Liver (tissue), 9 donors: Measurements from ENCODE around the gene SELENOI. TPM values are rescaled to one million over a fixed set of nuclear protein-coding genes. Genes with fewer than 3 reads are reported as not detected.

Experiments
- DNase-seq: peaks from one replicate; pipeline ENCODE4 v3.0.0-alpha.2; 2017; ENCODE audit warnings: low spot score
- H3K27ac ChIP-seq, 2 donors: one replicate each; pipeline ENCODE4 v1.7.0; 2013; ENCODE audit warnings: inconsistent platforms in 2 of 2, low read length in 2 of 2, control low read depth in 1 of 2, low read depth in 1 of 2, mild to moderate bottlenecking in 1 of 2
- H3K27me3 ChIP-seq, 4 donors: one replicate each; pipeline versions ENCODE4 v1.6.1 to v1.7.0; 2013; ENCODE audit warnings: low read length in 3 of 4, inconsistent platforms in 1 of 4, mild to moderate bottlenecking in 1 of 4, moderate library complexity in 1 of 4; ENCODE audit not compliant: control insufficient read depth in 4 of 4, insufficient read depth in 4 of 4
- H3K36me3 ChIP-seq, 4 donors: one replicate each; pipeline versions ENCODE4 v1.6.1 to v1.7.0; 2013; ENCODE audit warnings: low read length in 3 of 4, mild to moderate bottlenecking in 3 of 4, low read depth in 1 of 4, moderate library complexity in 1 of 4; ENCODE audit not compliant: control insufficient read depth in 4 of 4, insufficient read depth in 3 of 4
- H3K4me1 ChIP-seq, 4 donors: one replicate each; pipeline versions ENCODE4 v1.6.1 to v1.7.0; 2013; ENCODE audit warnings: low read length in 3 of 4, mild to moderate bottlenecking in 3 of 4, moderate library complexity in 1 of 4; ENCODE audit not compliant: control insufficient read depth in 4 of 4, insufficient read depth in 4 of 4
- H3K4me3 ChIP-seq, 3 donors: one replicate each; pipeline versions ENCODE4 v1.6.1 to v1.7.0; 2013; ENCODE audit warnings: low read length in 3 of 3, control low read depth in 1 of 3, low read depth in 1 of 3, mild to moderate bottlenecking in 1 of 3
- H3K9ac ChIP-seq, 2 donors: one replicate each; pipeline ENCODE4 v1.7.0; 2013; ENCODE audit warnings: low read length in 2 of 2, mild to moderate bottlenecking in 2 of 2, moderate library complexity in 2 of 2, control low read depth in 1 of 2, low read depth in 1 of 2
- H3K9me3 ChIP-seq, 4 donors: one replicate each; pipeline versions ENCODE4 v1.6.1 to v1.7.0; 2013; ENCODE audit warnings: low read length in 3 of 4; ENCODE audit not compliant: control insufficient read depth in 4 of 4
- EGR1 ChIP-seq, 2 donors: IDR thresholded peaks; 2 replicates each; pipeline ENCODE4 v1.6.1; 2016 to 2018; ENCODE audit warnings: antibody characterized with exemption in 2 of 2, low read depth in 2 of 2
- FOXA1 ChIP-seq: IDR thresholded peaks from 2 replicates; pipeline ENCODE4 v1.6.1; 2016; ENCODE audit warnings: antibody characterized with exemption
- FOXA2 ChIP-seq: IDR thresholded peaks from 2 replicates; pipeline ENCODE4 v1.6.1; 2016; ENCODE audit warnings: antibody characterized with exemption
- GABPA ChIP-seq, 2 donors: IDR thresholded peaks in 1 of 2; conservative IDR thresholded peaks in 1 of 2; 2 replicates each; pipeline ENCODE4 v1.6.1; 2016; ENCODE audit warnings: antibody characterized with exemption in 2 of 2, mild to moderate bottlenecking in 1 of 2, moderate library complexity in 1 of 2
- HNF4A ChIP-seq, 2 donors: conservative IDR thresholded peaks; 2 replicates each; pipeline ENCODE4 v1.6.1; 2016; ENCODE audit warnings: antibody characterized with exemption in 2 of 2, mild to moderate bottlenecking in 2 of 2
- HNF4G ChIP-seq: IDR thresholded peaks from 2 replicates; pipeline ENCODE4 v1.6.1; 2016; ENCODE audit warnings: antibody characterized with exemption
- JUND ChIP-seq, 2 donors: IDR thresholded peaks; 2 replicates each; pipeline ENCODE4 v1.6.1; 2016; ENCODE audit warnings: antibody characterized with exemption in 2 of 2
- NR2F2 ChIP-seq: IDR thresholded peaks from 2 replicates; pipeline ENCODE4 v1.6.1; 2016; ENCODE audit warnings: antibody characterized with exemption
- RAD21 ChIP-seq, 2 donors: IDR thresholded peaks; 2 replicates each; pipeline ENCODE4 v1.6.1; 2016; ENCODE audit warnings: antibody characterized with exemption in 2 of 2, mild to moderate bottlenecking in 2 of 2
- RXRA ChIP-seq, 2 donors: IDR thresholded peaks; 2 replicates each; pipeline ENCODE4 v1.6.1; 2017 to 2018; ENCODE audit warnings: antibody characterized with exemption in 2 of 2, mild to moderate bottlenecking in 1 of 2
- SP1 ChIP-seq: IDR thresholded peaks from 2 replicates; pipeline ENCODE4 v1.6.1; 2018; ENCODE audit warnings: antibody characterized with exemption, mild to moderate bottlenecking
- TAF1 ChIP-seq: conservative IDR thresholded peaks from 2 replicates; pipeline ENCODE4 v1.6.1; 2016; ENCODE audit warnings: antibody characterized with exemption, mild to moderate bottlenecking
- YY1 ChIP-seq: IDR thresholded peaks from 2 replicates; pipeline ENCODE4 v1.6.1; 2016; ENCODE audit warnings: antibody characterized with exemption, mild to moderate bottlenecking
- WGBS: extraction: QIAGEN DNeasy Blood & Tissue Kit; methylation state at CpG from one replicate; pipeline ENCODE4 v1.1.7; 2013; 5-methylcytosine and 5-hydroxymethylcytosine counted together
- polyA plus RNA-seq, 2 donors: library from polyadenylated mRNA; stranded (reverse) in 1 of 2; unstranded in 1 of 2; fragments of 200-250 nt in 1 of 2; fragments of >200 nt in 1 of 2; fragmentation: Nextera tagmentation in 1 of 2; extraction: Ambion mirVana in 1 of 2; gene quantifications; one replicate each; pipeline versions ENCODE4 v1.2.1 to v1.2.3, GENCODE V29; 2013 to 2015
- total RNA-seq, 2 donors: library from RNA; depleted of rRNA; stranded (reverse); fragments of >200 nt; gene quantifications; one replicate each; pipeline ENCODE4 v1.2.3, GENCODE V29; 2014
- TF ChIP-seq, protein P1 (sequence below): fragments of 150-350 bp; IDR thresholded peaks from 2 replicates; pipeline ENCODE4 v1.5.1; 2017; ENCODE audit warnings: improper control_type of control experiment, low read depth, low read length; ENCODE audit not compliant: missing input control
- TF ChIP-seq, protein P2 (sequence below): IDR thresholded peaks from 2 replicates; pipeline ENCODE4 v1.6.1; 2016; ENCODE audit warnings: antibody characterized with exemption
- TF ChIP-seq, protein P3 (sequence below): IDR thresholded peaks from 2 replicates; pipeline ENCODE4 v1.6.1; 2016; ENCODE audit warnings: antibody characterized with exemption, mild to moderate bottlenecking
- TF ChIP-seq, protein P4 (sequence below): IDR thresholded peaks from 2 replicates; pipeline ENCODE4 v1.6.1; 2016; ENCODE audit warnings: antibody characterized with exemption
- TF ChIP-seq, protein P5 (sequence below): IDR thresholded peaks from 2 replicates; pipeline ENCODE4 v1.6.1; 2016; ENCODE audit warnings: antibody characterized with exemption
- donor health status: healthy.
- donor health status: healthy.
- donor health status: healthy.
- donor health status: healthy.
- donor health status: healthy.

SELENOI gene
- total and polyA plus RNA-seq, 4 donors, result 6.2 to 55.9 (median 17.5) TPM

DNA sequence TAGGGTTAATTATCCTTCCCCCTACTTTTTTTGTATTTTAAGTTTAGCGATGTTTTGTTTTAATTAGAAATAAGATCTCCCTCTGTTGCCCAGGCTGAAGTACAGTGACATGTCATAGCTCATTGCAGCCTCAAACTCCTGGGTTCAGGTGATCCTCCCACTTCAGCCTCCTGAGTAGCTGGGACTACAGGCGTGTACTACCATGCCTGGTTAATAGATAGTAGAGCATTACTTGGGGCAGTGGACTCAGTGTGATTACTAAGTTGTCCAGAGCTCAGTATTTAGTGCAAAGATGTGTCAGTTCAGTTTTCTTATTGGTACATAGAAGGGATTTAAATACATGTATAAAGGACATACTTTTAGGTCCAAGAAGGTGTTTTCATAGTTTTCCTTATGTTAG lies 10.2 kb downstream of the SELENOI start (continued):
- TF ChIP-seq, protein P1, sequence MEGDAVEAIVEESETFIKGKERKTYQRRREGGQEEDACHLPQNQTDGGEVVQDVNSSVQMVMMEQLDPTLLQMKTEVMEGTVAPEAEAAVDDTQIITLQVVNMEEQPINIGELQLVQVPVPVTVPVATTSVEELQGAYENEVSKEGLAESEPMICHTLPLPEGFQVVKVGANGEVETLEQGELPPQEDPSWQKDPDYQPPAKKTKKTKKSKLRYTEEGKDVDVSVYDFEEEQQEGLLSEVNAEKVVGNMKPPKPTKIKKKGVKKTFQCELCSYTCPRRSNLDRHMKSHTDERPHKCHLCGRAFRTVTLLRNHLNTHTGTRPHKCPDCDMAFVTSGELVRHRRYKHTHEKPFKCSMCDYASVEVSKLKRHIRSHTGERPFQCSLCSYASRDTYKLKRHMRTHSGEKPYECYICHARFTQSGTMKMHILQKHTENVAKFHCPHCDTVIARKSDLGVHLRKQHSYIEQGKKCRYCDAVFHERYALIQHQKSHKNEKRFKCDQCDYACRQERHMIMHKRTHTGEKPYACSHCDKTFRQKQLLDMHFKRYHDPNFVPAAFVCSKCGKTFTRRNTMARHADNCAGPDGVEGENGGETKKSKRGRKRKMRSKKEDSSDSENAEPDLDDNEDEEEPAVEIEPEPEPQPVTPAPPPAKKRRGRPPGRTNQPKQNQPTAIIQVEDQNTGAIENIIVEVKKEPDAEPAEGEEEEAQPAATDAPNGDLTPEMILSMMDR, result no peak
- no peak for TF ChIP-seq NR2F2
- no peak for TF ChIP-seq EGR1 (IDR thresholded peaks at IDR 0.05; ENCODE audit: low read depth in 2 of 2)
- TF ChIP-seq RAD21 (IDR thresholded peaks at IDR 0.05), result no peak
- TF ChIP-seq, protein P2, sequence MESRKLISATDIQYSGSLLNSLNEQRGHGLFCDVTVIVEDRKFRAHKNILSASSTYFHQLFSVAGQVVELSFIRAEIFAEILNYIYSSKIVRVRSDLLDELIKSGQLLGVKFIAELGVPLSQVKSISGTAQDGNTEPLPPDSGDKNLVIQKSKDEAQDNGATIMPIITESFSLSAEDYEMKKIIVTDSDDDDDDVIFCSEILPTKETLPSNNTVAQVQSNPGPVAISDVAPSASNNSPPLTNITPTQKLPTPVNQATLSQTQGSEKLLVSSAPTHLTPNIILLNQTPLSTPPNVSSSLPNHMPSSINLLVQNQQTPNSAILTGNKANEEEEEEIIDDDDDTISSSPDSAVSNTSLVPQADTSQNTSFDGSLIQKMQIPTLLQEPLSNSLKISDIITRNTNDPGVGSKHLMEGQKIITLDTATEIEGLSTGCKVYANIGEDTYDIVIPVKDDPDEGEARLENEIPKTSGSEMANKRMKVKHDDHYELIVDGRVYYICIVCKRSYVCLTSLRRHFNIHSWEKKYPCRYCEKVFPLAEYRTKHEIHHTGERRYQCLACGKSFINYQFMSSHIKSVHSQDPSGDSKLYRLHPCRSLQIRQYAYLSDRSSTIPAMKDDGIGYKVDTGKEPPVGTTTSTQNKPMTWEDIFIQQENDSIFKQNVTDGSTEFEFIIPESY, result no peak
- no peak for TF ChIP-seq SP1
- no peak for TF ChIP-seq FOXA1
- no peak for TF ChIP-seq FOXA2

DNA sequence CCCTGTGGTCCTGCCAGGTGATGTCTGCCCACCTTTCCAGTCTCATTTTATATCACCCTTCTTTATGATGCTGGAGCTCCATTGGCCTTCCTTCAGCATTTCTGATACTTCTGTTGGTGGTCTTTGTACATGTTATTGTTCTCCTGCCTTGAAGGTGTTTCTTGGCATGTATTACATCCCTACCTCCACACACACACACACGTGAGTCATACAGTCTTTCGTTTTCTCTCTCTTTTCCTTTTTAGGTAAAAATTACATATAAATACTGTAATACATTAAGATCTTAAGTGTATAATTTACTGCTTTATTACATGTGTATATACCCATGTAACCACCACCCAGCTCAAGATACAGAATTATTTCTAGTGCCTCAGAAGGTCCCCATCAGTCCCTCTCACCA lies 10.8 kb downstream of the SELENOI start:
- TF ChIP-seq FOXA2 (no peak), NR2F2 (no peak), HNF4G (no peak), TAF1 (no peak), YY1 (no peak), GABPA (IDR thresholded peaks at IDR 0.05 in 1 of 2, conservative IDR thresholded peaks at IDR 0.05 in 1 of 2) (no peak), HNF4A (conservative IDR thresholded peaks at IDR 0.05) (no peak), JUND (IDR thresholded peaks at IDR 0.05) (no peak), EGR1 (IDR thresholded peaks at IDR 0.05; ENCODE audit: low read depth in 2 of 2) (no peak), SP1 (no peak), RXRA (IDR thresholded peaks at IDR 0.05) (no peak), RAD21 (IDR thresholded peaks at IDR 0.05) (no peak), FOXA1 (no peak)
- TF ChIP-seq, protein P3, sequence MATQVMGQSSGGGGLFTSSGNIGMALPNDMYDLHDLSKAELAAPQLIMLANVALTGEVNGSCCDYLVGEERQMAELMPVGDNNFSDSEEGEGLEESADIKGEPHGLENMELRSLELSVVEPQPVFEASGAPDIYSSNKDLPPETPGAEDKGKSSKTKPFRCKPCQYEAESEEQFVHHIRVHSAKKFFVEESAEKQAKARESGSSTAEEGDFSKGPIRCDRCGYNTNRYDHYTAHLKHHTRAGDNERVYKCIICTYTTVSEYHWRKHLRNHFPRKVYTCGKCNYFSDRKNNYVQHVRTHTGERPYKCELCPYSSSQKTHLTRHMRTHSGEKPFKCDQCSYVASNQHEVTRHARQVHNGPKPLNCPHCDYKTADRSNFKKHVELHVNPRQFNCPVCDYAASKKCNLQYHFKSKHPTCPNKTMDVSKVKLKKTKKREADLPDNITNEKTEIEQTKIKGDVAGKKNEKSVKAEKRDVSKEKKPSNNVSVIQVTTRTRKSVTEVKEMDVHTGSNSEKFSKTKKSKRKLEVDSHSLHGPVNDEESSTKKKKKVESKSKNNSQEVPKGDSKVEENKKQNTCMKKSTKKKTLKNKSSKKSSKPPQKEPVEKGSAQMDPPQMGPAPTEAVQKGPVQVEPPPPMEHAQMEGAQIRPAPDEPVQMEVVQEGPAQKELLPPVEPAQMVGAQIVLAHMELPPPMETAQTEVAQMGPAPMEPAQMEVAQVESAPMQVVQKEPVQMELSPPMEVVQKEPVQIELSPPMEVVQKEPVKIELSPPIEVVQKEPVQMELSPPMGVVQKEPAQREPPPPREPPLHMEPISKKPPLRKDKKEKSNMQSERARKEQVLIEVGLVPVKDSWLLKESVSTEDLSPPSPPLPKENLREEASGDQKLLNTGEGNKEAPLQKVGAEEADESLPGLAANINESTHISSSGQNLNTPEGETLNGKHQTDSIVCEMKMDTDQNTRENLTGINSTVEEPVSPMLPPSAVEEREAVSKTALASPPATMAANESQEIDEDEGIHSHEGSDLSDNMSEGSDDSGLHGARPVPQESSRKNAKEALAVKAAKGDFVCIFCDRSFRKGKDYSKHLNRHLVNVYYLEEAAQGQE, result no peak
- TF ChIP-seq, protein P1, result no peak
- TF ChIP-seq, protein P2, result no peak
- TF ChIP-seq, protein P4, sequence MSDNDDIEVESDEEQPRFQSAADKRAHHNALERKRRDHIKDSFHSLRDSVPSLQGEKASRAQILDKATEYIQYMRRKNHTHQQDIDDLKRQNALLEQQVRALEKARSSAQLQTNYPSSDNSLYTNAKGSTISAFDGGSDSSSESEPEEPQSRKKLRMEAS, result no peak
- TF ChIP-seq, protein P5, sequence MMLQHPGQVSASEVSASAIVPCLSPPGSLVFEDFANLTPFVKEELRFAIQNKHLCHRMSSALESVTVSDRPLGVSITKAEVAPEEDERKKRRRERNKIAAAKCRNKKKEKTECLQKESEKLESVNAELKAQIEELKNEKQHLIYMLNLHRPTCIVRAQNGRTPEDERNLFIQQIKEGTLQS, result no peak
- Histone ChIP-seq H3K27ac (no peak overlapping the region), H3K4me3 (no peak overlapping the region), H3K9me3 (no peaks in the 10 kb centered on the region), H3K36me3 (peaks cover 0 to 5% (median 0%) of the 10 kb centered on the region in 4 donors), H3K27me3 (no peaks in the 10 kb centered on the region), H3K9ac (no peak overlapping the region), H3K4me1 (peaks cover 0 to 2% (median under 1%) of the 10 kb centered on the region in 4 donors)
- 92% methylated on average over 2 of the region's 2 CpGs for WGBS
- DNase-seq, result no peak
